ENCODE results near the gene FGD5. TPM values are rescaled to one million over a fixed set of nuclear protein-coding genes. Genes with fewer than 3 reads are reported as not detected.

Gene FGD5
- total RNA-seq, 1 experiment from 2014 or later: not detected

DNA sequence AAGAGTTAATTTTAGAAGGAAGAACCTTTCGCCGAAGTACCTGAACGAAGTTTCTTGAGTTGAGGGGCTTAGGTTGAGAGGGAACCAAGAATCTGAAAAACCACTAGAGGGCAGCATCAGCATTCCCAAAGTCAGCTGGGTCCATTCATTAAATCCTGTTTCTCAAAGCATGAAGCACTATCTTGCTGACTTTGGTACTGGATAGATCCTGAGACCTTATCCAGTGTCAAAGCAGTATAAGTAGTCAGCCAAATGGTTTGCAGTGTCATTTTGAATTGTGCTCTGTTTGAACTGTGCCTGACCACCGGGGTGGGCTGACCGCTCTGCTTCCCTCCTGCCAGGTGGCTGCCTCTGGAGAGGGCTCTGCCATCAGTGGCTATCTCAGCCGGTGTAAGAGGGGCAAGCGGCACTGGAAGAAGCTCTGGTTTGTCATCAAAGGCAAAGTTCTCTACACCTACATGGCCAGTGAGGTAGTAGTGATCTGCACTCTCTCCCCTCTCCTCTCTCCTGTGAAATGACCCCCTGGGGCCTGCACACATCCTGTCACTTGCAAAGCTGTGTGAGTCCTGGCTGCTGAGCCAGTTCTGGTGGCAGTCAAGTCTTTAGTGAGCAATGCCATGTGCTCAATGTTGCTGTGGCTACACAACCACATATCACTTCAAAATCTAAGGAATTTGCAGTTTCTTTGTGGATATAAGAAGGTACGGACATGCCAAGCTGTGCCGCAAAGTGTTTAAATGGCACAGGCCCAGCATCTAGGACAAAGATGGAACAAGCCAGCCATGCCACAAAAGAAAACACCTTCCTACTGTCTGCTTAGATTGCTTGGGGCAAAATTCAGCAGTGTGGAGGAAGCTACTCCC, 107.2 kb downstream of the FGD5 start:
- DNase-seq (ENCODE audit: low spot score): peak; percentile 68

DNA sequence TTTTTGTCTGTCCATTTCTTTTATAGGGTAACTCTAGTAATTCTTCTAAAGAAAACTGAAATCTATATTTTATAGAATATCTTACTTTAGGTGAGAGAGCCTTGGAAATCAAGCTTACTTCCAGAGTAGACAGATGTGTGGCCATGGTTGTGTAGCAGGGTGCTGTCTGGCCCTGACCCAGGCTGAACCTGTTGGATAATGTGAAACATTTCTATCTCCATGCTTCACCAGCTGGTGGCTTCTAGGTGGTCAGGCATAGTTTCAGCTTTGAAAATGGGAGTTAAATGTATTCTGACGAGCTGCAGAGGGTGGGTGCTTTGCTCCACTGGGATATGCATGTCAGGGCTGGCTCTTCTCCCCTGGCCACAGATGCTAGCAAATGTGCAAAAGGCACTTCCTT, 107.8 kb downstream of the FGD5 start:
- DNase-seq (ENCODE audit: low spot score): no peak

DNA sequence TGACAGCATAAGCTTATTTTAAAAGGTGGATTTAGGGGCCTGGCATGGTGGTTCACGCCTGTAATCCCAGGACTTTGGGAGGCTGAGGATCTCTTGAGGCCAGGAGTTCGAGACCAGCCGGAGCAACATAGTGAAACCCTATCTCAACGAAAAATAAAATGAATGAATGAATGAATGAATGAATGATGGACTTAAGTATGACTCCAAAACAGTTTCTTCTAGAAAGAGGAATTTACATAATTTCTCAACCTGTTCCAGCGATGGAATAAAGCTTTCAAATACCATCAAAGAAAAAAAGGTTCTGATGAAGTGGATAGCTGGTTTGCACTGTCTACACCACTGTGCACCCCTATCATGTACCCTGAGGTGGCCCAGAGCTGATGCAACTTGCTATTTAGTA, 108.5 kb downstream of the FGD5 start:
- no peak for DNase-seq (ENCODE audit: low spot score)

DNA sequence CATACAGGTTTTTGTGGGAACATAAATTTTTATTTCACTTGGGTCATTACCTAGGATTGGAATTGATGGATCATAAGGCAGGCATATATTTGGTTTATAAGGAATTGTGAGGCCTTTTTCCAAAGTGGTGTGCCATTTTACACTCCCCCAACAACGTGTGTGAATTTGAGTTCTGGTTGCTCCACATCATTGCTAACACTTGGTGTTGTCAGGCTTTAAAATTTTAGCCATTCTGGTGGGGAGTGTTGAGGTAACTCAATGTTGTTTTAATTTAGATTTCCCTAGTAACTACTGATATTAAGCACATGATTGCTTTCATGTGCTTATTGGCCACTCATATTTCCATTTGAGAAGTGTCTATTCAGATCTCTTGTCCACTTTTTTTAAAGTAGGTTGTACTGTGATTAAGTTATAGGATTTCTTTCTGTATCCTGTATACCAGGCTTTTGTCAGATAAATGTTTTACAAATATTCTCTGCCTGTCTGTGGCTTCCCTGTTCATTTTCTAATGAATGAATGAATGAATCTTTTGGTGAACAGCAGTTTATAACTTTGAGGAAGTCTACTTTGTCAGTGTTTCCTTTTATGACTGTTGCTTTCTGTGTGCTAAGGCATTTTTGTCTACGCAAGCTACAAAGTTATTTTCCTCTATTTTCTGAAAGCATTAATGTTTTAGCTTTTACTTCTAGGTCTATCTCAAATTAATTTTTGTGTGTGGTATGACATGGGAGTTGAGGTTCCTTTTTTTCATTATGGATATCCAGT, 110.7 kb downstream of the FGD5 start:
- no peak for DNase-seq (ENCODE audit: low spot score)

DNA sequence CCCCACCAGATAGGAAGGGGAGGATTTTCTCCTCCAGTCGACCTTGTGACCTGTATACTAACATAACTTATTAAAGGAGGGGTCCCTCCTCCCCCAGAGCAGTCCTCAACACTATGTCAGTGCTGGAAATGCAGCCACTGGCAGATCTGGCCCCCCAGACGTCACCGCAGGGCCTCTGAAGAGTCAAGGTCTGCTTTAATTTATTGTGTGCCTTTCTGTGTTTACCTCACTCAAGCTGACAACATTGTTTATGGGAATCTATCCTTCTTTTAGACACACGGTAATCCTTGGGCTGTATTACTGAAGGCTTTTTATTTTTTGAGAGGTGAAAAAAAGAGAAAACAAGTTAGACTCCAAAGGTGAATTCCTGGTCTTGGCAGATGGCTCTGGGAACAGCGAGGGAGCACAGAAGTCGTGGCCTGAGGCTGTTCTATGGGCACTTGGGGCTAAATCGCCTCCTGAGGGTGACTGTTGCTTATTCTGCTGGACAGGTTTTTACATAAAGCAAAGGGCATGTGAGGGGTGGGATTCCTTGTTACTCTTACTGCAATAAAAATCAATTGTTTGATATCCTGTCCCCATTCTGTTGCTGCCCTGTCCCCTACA, 115.2 kb downstream of the FGD5 start:
- DNase-seq (ENCODE audit: low spot score): no peak

DNA sequence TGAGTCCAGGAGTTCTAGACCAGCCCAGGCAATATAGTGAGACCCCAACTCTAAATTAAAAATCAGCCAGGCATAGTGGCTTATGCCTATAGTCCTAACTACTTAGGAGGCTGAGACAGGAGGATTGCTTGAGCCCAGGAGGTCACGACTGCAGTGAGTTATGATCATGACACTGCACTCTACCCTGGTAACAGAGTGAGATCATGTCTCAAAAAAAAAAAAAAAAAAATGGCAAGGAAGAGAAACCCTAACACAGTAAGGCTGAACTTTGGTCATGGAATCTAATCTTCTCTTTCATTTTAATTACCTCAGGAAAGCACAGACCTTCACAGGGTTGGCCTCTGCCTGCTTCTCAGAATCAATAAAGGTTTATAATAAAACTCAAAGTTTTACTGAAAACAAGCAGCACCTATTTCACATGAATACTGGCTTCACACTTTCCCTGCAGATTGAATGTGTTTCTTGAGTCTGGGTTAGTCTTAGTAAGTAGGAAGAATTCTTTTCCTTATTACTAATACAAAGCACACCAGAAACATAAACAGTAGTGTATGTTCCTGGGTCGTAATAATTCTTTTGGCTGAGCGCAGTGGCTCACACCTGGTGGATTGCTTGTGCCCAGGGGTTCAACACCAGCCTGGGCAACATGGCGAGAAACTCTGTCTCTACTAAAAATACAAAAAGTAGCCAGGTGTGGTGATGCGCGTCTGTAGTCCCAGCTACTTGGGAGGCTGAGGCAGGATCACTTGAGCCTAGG, 117.0 kb downstream of the FGD5 start:
- DNase-seq (ENCODE audit: low spot score): no peak

DNA sequence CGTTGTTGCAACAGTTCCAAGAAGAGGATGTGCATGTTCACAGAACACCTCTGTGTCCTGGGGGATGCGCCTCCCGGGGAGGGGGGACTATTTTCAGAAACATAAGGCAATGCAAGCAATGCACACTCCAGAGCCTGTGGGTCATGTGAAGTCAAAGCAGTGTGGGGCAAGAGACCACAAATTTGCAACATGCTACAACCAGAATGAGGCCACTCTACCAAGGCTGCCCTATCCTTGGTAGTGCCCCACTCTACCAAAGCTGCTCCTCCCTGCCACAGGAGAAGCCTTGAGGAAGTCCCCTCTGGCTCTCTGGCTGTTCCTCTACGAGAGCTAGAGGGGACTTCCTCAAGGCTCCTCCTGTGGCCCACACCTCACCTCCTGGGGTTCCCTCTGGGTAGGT, 120.2 kb downstream of the FGD5 start:
- no peak for DNase-seq (ENCODE audit: low spot score)

DNA sequence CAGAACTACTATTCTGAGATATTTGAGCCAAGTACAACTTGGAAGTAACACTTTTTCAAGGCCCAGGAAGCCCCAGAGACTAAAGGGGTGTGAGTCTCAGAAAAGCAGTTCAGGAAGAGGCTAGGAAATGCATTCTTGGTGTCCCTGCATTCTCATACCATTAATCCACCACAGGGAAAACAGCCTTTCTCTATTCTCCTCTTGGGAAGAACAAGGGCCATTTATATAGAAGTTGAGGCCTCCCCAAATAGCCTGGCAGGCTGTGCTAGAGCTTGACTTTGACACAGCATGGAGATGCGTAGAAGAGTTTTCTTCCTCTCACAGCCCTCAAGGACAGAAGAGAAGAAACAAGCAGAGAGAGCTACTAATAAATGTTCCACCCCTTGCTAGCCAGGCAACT, 123.1 kb downstream of the FGD5 start:
- DNase-seq (ENCODE audit: low spot score): no peak

DNA sequence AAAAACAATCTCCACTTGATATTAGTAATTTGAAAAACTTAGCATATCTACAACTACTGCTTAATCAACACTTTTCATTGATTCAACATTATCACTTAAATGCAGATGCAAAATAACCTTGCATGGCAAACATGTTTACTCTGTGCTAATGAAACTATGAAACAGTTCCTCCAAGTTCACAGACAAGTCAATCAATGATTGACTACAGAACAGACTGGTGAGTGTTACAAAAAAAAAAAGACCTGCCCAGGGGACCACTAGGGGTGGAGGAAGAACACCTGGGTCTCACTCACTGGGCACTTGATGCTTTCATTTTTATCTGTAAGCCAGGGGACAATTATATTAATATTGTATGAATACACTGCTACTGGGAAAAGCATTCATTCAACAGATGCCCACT, 124.3 kb downstream of the FGD5 start:
- no peak for DNase-seq (ENCODE audit: low spot score)

DNA sequence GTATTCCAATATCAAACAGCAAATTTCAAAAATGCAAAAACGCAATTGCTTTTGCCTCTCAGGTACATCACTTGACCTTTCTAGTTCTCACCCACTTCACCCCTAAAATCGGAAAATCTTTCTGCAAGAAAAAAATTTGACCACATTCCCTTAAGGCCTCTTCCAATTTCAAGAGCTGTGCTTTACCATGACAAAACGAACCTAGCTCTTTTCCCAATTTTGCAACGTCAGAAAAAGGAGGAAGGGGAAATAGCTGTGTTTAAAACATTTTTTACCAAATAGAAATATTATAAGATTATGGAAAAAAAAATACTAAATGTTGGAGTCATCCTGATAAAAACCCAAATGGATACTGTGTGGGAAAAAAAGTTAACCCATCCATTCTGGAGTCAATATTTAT, 127.5 kb downstream of the FGD5 start:
- DNase-seq (ENCODE audit: low spot score): no peak

DNA sequence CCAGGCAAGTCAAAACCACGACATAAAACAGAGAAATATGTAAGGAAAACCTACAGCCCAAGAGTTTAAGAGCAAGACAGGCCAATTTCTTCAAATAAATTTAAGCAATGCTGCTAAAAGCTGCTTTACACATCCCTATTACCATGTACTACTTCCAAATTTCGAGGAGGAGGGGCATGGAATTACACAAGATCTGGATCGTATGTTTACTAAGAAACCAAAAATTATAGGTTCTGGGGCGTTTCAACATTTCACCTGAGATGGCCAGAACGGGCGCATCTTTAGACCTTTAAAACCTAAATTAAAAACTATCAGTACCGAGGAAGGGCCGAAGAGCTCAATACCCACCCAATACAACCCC, 128.0 kb downstream of the FGD5 start:
- no peak for DNase-seq (ENCODE audit: low spot score)

DNA sequence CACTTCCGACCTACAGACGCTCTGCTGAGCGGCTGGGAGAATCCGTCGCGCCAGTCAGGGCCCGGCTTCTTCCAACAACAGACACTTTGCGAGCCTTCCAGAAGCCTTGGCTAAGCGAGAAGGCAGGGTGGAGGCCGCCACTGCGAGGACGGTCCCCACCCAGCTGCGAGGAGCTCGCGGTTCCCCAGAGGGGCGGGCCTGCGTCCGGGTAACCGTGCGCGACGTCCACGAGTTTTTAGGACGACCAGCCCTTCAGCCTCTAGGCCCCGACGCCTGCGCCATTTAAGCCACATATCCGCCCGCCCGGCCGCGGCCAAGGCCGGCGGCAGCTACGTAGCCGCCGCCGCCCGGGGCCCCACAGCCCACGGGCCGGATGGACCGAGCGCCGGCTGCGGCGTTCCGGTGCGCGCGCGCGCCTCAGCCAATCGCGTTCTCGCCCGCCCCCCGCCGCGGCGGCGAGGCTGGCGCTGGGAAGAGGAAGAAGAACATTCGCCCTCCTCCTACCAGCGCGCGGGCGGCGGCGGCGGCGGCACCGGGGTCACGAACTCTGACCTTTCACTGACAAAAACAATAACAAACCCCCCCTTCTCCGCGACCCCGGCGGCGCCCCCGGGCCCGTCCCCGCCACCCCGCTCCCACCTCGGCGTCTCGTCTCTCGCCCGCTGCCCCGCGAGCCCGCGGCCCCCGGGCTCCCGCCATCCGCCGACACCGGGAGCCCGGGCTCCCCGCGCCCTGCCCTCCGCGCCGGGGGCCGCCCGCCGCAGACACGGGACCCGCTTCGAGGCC, 128.5 kb downstream of the FGD5 start, which contains the start of gene NR2C2:
NR2C2 (plus strand) TSS at position 484 of the 786 bp plus-strand sequence. CDS start 56,332 bp downstream, outside the sequence.
- peak; percentile 50 for DNase-seq (ENCODE audit: low spot score)

DNA sequence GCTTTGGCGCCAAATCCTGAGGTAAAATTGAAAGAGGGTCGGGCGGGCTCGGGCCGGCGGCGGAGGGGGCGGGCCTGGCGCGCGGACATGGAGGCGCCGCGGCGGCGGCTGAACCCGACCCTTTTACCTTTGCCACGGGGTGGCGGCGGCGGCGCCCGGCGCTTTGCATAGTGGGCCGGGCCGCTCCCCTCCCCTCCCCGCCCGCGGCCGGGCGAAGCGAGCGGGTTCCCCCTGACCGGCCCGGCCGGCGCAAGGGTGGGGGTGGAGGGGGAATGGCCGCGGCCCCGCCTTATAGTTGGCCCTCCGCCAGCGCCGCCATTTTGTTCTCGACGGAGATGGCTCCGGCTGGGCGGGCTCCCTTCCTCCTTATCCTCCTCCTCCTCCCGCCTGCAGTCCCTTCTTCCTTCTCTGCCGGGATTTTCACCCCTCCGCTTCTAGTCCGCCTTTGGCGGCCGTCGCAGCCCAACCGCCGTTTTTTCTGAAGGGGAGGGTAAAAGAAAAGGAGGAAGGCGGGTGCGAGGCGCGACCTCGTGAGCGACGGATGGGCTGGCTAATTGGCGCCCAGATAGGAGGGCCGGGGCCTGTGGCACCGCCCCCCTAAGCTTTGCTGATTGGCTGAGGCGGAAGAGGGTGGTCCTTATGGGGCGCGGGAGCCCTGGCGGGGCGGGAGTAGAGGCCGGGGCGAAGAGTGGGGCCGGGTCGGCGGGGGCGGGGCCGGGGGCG, 129.3 kb downstream of the FGD5 start:
- peak; percentile 93 for DNase-seq (ENCODE audit: low spot score)

DNA sequence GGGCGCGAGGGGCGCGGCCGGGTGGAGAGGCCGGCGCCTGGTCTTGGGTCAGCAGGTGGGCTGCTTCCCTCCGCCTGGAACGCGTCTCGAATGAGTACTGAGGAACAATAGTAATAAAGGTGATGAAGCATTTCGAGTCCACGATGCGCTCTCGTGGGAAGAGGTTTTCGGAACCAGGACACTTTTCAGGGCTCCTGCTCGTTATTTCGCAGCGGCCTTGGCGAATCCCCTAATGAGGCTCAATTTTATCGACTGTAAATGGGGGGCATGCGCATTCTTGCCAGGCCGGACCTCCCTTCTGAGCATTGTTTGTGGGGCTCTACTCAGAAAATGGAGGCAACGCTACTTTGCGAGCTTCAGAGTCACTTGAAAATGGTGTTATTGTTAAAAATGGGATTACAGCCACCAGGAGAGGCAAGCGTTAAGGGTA, 129.9 kb downstream of the FGD5 start:
- DNase-seq (ENCODE audit: low spot score): no peak

DNA sequence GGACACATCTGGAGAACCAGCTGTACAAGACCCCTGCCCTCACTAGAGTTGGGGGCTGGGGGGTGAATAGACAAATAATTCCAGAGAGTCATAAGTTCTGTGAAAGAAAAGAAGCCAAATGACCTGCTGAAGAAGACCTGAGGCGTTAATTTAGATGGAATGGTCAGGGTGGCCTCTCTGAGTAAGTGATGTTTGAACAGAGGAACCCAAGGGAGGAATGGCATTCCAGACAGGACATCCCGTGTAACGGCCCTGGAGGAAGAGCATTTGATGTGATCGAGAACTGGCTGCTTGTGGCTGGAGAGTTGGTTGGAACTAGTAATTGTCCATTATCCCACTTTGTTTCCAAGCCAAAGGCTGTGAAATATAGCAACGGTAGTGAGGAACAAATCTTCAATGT, 130.4 kb downstream of the FGD5 start:
- no peak for DNase-seq (ENCODE audit: low spot score)

DNA sequence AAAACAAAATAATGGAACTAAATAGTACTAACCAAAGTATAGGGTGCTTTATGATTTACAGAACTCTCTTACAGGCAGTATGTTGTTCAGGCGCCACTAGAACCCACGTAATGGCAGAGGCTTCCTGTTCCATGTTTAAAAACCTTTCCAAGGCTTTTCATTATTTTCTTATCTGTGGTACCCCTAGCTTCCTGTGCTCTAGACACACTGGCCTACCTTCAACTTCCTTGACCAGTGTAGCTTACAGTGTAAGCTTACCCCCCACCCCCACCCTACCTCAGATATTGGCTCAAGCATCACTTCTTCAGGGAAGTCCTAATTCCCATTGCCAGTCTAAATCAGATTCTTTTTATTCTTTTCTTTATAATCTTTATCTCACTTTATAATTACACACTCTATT, 131.5 kb downstream of the FGD5 start:
- DNase-seq (ENCODE audit: low spot score): no peak

DNA sequence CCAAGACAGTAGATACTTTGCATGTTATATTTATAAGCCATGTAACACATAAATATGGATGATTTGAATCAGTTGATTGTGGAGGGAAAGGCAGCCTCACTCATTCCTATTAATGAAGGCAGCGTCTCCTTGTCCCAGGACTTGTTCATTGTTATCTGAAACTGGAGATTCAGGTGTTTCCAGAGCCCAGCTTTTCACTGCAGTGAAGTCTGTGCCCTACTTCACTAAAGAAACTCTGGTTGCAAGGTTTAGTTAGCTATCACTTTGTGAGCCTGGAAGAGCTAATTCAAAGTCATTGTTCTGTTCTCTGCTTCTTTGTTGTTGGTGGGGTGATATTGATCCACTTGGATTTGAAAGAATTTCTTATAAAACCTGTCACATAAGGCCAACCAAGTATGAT, 138.4 kb downstream of the FGD5 start:
- DNase-seq (ENCODE audit: low spot score): no peak

DNA sequence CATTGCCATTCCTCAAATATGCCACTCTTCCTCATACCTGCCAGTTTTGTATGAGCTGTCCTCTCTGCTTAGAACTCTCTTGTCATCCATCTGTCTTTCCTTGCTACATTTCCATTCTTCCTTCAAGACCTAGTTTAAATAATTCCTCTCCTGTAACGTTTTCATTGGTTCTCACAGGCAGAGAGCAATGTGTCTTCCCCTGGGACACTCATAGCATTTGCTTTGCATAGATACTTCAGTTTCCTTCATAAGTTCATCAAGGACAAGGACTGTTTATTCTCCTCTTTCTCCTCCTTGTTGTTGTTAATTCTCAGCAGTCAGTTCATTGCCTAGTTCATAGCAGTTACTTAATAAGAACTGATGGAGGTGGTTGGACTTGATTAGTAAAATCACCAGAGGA, 139.2 kb downstream of the FGD5 start:
- no peak for DNase-seq (ENCODE audit: low spot score)

DNA sequence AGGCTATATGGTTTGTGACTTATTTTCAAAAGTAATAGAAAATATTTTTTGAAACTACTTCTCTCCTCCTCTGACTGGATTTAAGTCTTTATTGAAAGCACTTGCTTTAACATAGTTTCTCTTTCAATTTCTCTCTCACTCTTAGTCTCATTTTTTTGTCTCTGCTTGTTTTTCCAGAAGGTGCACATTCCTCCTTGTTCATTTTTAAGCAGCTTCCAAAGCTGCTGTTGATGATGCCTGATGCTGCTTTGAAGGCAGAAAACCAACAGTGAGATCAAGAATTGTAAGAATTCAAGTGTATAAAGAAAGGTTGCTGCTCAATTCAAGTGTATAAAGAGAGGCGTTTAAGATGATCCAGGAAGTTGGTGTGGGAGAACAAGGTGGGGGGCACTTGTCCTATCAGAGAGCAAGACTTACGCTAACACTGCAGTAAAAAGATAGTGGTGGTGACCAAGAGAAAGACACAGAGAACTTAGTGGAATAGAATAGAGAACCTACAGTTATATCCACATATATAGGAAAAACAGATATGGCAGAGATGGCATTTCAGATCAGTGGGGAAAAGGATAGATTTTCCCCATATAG, 140.7 kb downstream of the FGD5 start:
- no peak for DNase-seq (ENCODE audit: low spot score)

DNA sequence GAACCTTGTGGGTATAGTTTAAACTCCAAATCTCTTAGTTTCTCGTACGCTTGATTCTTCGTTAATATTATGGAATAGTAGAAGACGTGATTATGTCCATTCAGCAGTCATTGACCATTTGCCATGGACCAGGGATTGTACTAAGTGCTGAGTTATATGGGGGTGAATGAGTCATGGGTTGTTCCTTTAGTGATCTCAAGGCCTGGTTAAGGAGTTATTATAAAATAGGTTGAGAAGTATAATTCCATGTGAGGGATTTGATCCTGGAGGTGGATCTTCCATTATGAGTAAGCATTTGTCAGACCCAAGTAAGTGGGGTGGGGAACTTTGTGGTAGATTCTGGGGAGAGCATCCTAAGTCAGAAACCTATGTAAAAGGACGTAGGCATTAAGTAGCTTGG, 144.0 kb downstream of the FGD5 start:
- peak; percentile 55 for DNase-seq (ENCODE audit: low spot score)

Data from A172 (cell line).